Smooth muscle cell (in vitro differentiated cells): Measurements from ENCODE around the gene ALG8. TPM values are rescaled to one million over a fixed set of nuclear protein-coding genes. Genes with fewer than 3 reads are reported as not detected.

Experiments
- DNase-seq: peaks from one replicate; lab custom pipeline; 2025; ENCODE audit not compliant: unreplicated experiment; lab: John Stamatoyannopoulos, UW
- H2AFZ ChIP-seq: fragments of 200-600 bp; sonication (generic); 2 replicates; pipeline ENCODE4 v1.6.0; 2016; ENCODE audit warnings: antibody characterized with exemption, low read depth, mild to moderate bottlenecking
- H3F3A ChIP-seq: fragments of 200-600 bp; sonication (generic); 2 replicates; pipeline ENCODE4 v1.6.0; 2017; ENCODE audit warnings: antibody characterized with exemption, low read depth
- H3K27ac ChIP-seq: fragments of 200-600 bp; sonication (generic); 2 replicates; pipeline ENCODE4 v1.5.1; 2016; ENCODE audit warnings: low read depth, mild to moderate bottlenecking
- H3K27me3 ChIP-seq: fragments of 200-600 bp; sonication (generic); 2 replicates; pipeline ENCODE4 v1.6.1; 2016; ENCODE audit warnings: low read depth, mild to moderate bottlenecking
- H3K36me3 ChIP-seq: fragments of 200-600 bp; sonication (generic); 2 replicates; pipeline ENCODE4 v1.5.1; 2016; ENCODE audit warnings: low read depth
- H3K4me1 ChIP-seq: fragments of 200-600 bp; sonication (generic); 2 replicates; pipeline ENCODE4 v1.5.1; 2016; ENCODE audit warnings: low read depth
- H3K4me2 ChIP-seq: fragments of 200-600 bp; sonication (generic); 2 replicates; pipeline ENCODE4 v1.6.0; 2016; ENCODE audit warnings: mild to moderate bottlenecking
- H3K4me3 ChIP-seq: fragments of 200-600 bp; sonication (generic); 2 replicates; pipeline ENCODE4 v1.5.1; 2016; ENCODE audit warnings: mild to moderate bottlenecking
- H3K79me2 ChIP-seq: fragments of 200-600 bp; sonication (generic); 2 replicates; pipeline ENCODE4 v1.6.0; 2016; ENCODE audit warnings: low read depth, mild to moderate bottlenecking
- H3K9ac ChIP-seq: fragments of 200-600 bp; sonication (generic); 2 replicates; pipeline ENCODE4 v1.6.0; 2016; ENCODE audit warnings: low read depth
- H3K9me3 ChIP-seq: fragments of 200-600 bp; sonication (generic); replicated peaks from 2 replicates; pipeline ENCODE4 v1.5.1; 2016; ENCODE audit warnings: low read depth
- H4K20me1 ChIP-seq: fragments of 200-600 bp; sonication (generic); 2 replicates; pipeline ENCODE4 v1.6.0; 2016; ENCODE audit warnings: low read depth
- WGBS: methylation state at CpG from one replicate; pipeline ENCODE4 v1.1.7; 2016; ENCODE audit warnings: low lambda C conversion rate; 5-methylcytosine and 5-hydroxymethylcytosine counted together
- polyA plus RNA-seq: library from polyadenylated mRNA; unstranded; fragments of >200 nt; fragmentation: Nextera tagmentation; extraction: Ambion mirVana; gene quantifications from 2 replicates; pipeline ENCODE4 v1.2.1, GENCODE V29; 2016
- total RNA-seq: library from RNA; depleted of rRNA; stranded (reverse); fragments of >200 nt; gene quantifications from 2 replicates; pipeline ENCODE4 v1.2.3, GENCODE V29; 2014
- TF ChIP-seq, protein P1 (sequence below): fragments of 200-600 bp; sonication (generic); IDR thresholded peaks from 2 replicates; pipeline ENCODE4 v1.5.1; 2017; ENCODE audit warnings: borderline replicate concordance, mild to moderate bottlenecking, antibody characterized with exemption; ENCODE audit not compliant: insufficient read depth, poor library complexity, severe bottlenecking

The ALG8 gene
- total and polyA plus RNA-seq, 2 experiments from 2014 or later, result 62.0 to 68.3 TPM

- Histone ChIP-seq H3K27ac (peak overlapping the region; percentile 80), H3K36me3 (no peaks in the 10 kb centered on the region), H3K9ac (peak overlapping the region; percentile 94), H3K4me3 (peak overlapping the region; percentile 89), H3K9me3 (no peaks in the 10 kb centered on the region), H3F3A (no peaks in the 10 kb centered on the region), H3K27me3 (no peaks in the 10 kb centered on the region), H4K20me1 (no peaks in the 10 kb centered on the region), H2AFZ (peak overlapping the region; percentile 99), H3K4me1 (peaks cover 11% of the 10 kb centered on the region), H3K4me2 (peak overlapping the region; percentile 90), H3K79me2 (peaks cover 26% of the 10 kb centered on the region)
- no peak for DNase-seq
- 22% methylated on average over 12 of the region's 12 CpGs for WGBS
- TF ChIP-seq, protein P1, sequence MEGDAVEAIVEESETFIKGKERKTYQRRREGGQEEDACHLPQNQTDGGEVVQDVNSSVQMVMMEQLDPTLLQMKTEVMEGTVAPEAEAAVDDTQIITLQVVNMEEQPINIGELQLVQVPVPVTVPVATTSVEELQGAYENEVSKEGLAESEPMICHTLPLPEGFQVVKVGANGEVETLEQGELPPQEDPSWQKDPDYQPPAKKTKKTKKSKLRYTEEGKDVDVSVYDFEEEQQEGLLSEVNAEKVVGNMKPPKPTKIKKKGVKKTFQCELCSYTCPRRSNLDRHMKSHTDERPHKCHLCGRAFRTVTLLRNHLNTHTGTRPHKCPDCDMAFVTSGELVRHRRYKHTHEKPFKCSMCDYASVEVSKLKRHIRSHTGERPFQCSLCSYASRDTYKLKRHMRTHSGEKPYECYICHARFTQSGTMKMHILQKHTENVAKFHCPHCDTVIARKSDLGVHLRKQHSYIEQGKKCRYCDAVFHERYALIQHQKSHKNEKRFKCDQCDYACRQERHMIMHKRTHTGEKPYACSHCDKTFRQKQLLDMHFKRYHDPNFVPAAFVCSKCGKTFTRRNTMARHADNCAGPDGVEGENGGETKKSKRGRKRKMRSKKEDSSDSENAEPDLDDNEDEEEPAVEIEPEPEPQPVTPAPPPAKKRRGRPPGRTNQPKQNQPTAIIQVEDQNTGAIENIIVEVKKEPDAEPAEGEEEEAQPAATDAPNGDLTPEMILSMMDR, result no peak
Measured at GRCh38 chr11:78138694-78139421, 568 bp downstream of the ALG8 start.

DNA sequence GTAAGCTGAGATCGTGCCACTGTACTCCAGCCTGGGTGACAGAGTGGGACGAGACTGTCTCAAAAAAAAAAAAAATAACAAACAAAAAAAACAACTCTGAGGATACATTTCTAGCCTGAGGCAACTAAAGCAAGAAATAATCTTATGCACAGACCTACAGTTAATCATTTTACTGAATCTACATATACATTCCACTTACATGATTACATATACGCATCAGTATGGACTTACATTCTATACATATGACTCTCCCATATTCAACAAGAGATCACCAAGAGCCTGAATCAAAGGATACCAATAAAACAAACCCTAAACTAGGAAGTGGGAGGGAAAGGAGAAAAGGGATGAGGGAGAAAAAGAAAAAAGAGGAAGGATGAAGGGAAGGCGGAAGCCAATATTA, 1.1 kb downstream of the ALG8 start:
- 94% methylated on average over 4 of the region's 4 CpGs for WGBS
- Histone ChIP-seq H3K4me3 (peak overlapping the region; percentile 89), H3K9ac (peak overlapping the region; percentile 94), H2AFZ (no peak overlapping the region), H3K79me2 (peaks cover 27% of the 10 kb centered on the region), H4K20me1 (no peaks in the 10 kb centered on the region), H3K27me3 (no peaks in the 10 kb centered on the region), H3K27ac (peak overlapping the region; percentile 80), H3K4me2 (peak overlapping the region; percentile 90), H3K4me1 (peaks cover 11% of the 10 kb centered on the region), H3K36me3 (no peaks in the 10 kb centered on the region), H3K9me3 (no peaks in the 10 kb centered on the region), H3F3A (no peaks in the 10 kb centered on the region)
- no peak for DNase-seq
- TF ChIP-seq, protein P1, result no peak

DNA sequence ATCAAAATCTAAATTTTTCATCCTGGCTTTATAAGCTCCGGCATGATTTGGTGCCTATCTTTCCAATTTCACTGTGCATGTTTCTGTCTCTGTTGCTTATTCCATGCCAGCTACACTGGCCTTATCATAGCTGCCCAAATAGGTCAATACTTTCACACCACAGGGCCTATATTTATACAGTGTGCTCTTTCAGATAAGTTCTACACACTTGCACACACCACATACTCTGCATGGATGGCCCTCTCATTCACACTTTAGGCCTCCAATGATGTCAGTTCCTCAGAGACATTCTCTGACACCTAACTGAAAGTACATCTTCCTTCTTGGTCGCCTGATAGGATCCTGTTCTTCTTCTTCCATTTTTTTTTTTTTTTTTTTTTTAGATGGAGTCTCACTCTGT, 7.0 kb downstream of the ALG8 start:
- Histone ChIP-seq H3K4me1 (no peaks in the 10 kb centered on the region), H3K79me2 (peaks cover 21% of the 10 kb centered on the region), H3K27ac (peak overlapping the region; percentile 76), H3K9me3 (no peaks in the 10 kb centered on the region), H3F3A (no peaks in the 10 kb centered on the region), H2AFZ (no peak overlapping the region), H4K20me1 (no peaks in the 10 kb centered on the region), H3K36me3 (no peaks in the 10 kb centered on the region), H3K27me3 (no peaks in the 10 kb centered on the region), H3K4me3 (no peak overlapping the region), H3K4me2 (no peak overlapping the region), H3K9ac (no peak overlapping the region)
- TF ChIP-seq, protein P1, result no peak
- WGBS, result 98% methylated on average over 2 of the region's 2 CpGs
- no peak for DNase-seq

DNA sequence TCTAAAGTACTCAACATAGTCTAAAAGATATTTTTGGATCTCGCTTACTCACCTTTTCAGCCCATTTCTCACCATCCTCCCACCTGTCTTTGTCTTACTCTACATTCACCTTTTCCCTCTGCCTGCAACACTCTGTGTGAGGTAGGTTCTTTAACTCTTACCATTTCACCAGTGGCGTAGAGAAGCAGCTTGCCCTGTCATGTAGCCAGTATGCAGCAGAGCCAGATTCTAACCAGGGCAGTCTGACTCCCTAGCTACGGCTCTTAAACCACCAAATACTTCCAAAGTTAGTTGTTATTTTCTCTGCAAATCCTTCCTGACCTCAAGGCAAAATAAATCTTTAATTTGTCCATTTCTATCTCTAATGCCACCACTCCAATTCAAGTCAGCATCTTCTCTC, 7.5 kb downstream of the ALG8 start:
- Histone ChIP-seq H3K27ac (peak overlapping the region; percentile 76), H3K4me3 (no peak overlapping the region), H3K4me1 (no peaks in the 10 kb centered on the region), H2AFZ (no peak overlapping the region), H3K79me2 (peaks cover 18% of the 10 kb centered on the region), H3K27me3 (no peaks in the 10 kb centered on the region), H3K4me2 (no peak overlapping the region), H4K20me1 (no peaks in the 10 kb centered on the region), H3K9me3 (no peaks in the 10 kb centered on the region), H3F3A (no peaks in the 10 kb centered on the region), H3K36me3 (no peaks in the 10 kb centered on the region), H3K9ac (no peak overlapping the region)
- WGBS, result 90% methylated on average over 3 of the region's 3 CpGs
- TF ChIP-seq, protein P1, result no peak
- no peak for DNase-seq
